Parathyroid adenoma (tissue), 2 donors: ENCODE data around the gene AFF1.
A peak's percentile ranks its signal among the peaks of the same experiment; 100 is the strongest.

Experiments
- H2AFZ ChIP-seq: fragments of 300-600 bp; sonication (generic); one replicate; pipeline ENCODE4 v1.7.0; 2017; ENCODE audit warnings: antibody characterized with exemption, mild to moderate bottlenecking
- H3K27ac ChIP-seq: fragments of 300-600 bp; sonication (generic); one replicate; pipeline ENCODE4 v1.7.0; 2017
- H3K27me3 ChIP-seq: fragments of 300-600 bp; sonication (generic); one replicate; pipeline ENCODE4 v1.7.0; 2017; ENCODE audit warnings: low read length; ENCODE audit not compliant: control insufficient read depth, insufficient read depth
- H3K36me3 ChIP-seq: fragments of 300-600 bp; sonication (generic); one replicate; pipeline ENCODE4 v1.7.0; 2017; ENCODE audit warnings: low read length; ENCODE audit not compliant: control insufficient read depth, insufficient read depth
- H3K4me1 ChIP-seq: fragments of 300-600 bp; sonication (generic); one replicate; pipeline ENCODE4 v1.7.0; 2017; ENCODE audit warnings: control low read depth
- H3K4me2 ChIP-seq: fragments of 300-600 bp; sonication (generic); one replicate; pipeline ENCODE4 v1.7.0; 2017; ENCODE audit warnings: low read length
- H3K4me3 ChIP-seq: fragments of 300-600 bp; sonication (generic); one replicate; pipeline ENCODE4 v1.7.0; 2017; ENCODE audit warnings: low read depth, low read length
- H3K79me2 ChIP-seq: fragments of 300-600 bp; sonication (generic); one replicate; pipeline ENCODE4 v1.7.0; 2017; ENCODE audit warnings: control low read depth
- H3K9ac ChIP-seq: fragments of 300-600 bp; sonication (generic); one replicate; pipeline ENCODE4 v1.7.0; 2017; ENCODE audit warnings: mild to moderate bottlenecking
- H3K9me3 ChIP-seq: fragments of 300-600 bp; sonication (generic); one replicate; pipeline ENCODE4 v1.7.0; 2017; ENCODE audit warnings: low read length; ENCODE audit not compliant: control insufficient read depth
- TF ChIP-seq, protein P1 (sequence below): fragments of 300-600 bp; sonication (generic); IDR thresholded peaks from one replicate; pipeline ENCODE4 v1.7.0; 2017; ENCODE audit warnings: antibody characterized with exemption, mild to moderate bottlenecking
- donor health status: primary hyperparathyroidism.

Gene AFF1

DNA sequence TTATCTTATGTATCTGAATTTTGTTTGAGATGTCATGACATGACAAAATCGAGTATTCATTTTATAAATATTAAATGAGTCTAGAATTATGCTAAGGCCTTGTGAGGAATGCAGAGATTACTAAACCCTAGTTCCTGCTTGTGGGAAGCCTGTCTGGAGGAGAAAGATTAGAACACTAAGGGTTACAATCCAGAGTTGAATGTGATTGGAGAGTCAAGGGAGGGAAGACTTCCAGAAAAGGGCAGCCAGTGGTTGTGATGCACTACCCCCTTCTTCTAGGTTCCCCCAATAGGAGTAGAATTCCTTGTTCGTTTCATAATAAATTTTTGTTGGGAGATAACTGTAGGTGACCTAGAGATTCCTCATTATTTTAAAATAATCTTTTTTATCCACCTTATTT lies 141.1 kb downstream of the AFF1 start:
- TF ChIP-seq, protein P1, sequence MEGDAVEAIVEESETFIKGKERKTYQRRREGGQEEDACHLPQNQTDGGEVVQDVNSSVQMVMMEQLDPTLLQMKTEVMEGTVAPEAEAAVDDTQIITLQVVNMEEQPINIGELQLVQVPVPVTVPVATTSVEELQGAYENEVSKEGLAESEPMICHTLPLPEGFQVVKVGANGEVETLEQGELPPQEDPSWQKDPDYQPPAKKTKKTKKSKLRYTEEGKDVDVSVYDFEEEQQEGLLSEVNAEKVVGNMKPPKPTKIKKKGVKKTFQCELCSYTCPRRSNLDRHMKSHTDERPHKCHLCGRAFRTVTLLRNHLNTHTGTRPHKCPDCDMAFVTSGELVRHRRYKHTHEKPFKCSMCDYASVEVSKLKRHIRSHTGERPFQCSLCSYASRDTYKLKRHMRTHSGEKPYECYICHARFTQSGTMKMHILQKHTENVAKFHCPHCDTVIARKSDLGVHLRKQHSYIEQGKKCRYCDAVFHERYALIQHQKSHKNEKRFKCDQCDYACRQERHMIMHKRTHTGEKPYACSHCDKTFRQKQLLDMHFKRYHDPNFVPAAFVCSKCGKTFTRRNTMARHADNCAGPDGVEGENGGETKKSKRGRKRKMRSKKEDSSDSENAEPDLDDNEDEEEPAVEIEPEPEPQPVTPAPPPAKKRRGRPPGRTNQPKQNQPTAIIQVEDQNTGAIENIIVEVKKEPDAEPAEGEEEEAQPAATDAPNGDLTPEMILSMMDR: no peak
- Histone ChIP-seq H3K36me3 (no peaks in the 10 kb centered on the region), H3K9me3 (no peaks in the 10 kb centered on the region), H3K4me1 (peaks cover 3% of the 10 kb centered on the region), H3K79me2 (peaks cover 18% of the 10 kb centered on the region), H3K9ac (no peak overlapping the region), H3K4me2 (no peak overlapping the region), H2AFZ (no peak overlapping the region), H3K4me3 (no peak overlapping the region), H3K27me3 (no peaks in the 10 kb centered on the region), H3K27ac (no peak overlapping the region)

DNA sequence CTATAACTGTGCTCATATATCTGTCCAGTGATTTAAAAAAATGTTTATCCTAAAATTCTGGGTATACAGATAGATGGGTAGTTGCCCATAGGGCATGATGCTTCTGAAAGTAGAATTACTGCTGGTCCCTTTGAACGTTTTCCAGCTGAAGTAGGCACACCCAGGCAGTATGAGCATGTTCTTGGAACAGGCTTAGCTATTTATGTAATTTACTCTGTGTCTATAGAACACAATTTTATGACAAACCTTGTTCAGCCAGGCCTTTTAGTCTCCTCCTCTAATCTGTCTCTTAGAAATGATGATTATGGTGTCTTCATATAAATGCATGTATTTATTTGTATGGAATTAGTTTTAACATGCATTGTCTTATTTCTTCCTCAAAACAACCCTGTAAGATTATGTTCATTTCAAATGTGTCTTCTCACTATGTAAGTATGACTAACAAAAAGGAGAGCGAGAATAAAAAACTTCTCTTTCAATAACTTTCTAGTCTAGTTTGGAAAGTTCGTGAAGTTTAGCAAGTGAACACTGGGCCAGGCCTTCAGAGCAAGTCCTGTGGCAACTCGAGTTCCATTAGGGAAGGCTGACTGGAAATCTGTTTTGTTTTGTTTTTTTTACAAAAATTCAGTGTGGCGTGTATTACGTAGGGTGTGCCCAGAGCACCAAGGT lies 142.0 kb downstream of the AFF1 start:
- H2AFZ ChIP-seq: no peak overlapping the region
- H3K79me2 ChIP-seq: peaks cover 16% of the 10 kb centered on the region
- H3K4me1 ChIP-seq: peaks cover 3% of the 10 kb centered on the region
- no peak overlapping the region for H3K4me3 ChIP-seq
- TF ChIP-seq, protein P1: no peak
- H3K9ac ChIP-seq: no peak overlapping the region
- H3K36me3 ChIP-seq: no peaks in the 10 kb centered on the region
- H3K4me2 ChIP-seq: no peak overlapping the region
- H3K27me3 ChIP-seq: no peaks in the 10 kb centered on the region
- no peak overlapping the region for H3K27ac ChIP-seq
- H3K9me3 ChIP-seq: no peaks in the 10 kb centered on the region

DNA sequence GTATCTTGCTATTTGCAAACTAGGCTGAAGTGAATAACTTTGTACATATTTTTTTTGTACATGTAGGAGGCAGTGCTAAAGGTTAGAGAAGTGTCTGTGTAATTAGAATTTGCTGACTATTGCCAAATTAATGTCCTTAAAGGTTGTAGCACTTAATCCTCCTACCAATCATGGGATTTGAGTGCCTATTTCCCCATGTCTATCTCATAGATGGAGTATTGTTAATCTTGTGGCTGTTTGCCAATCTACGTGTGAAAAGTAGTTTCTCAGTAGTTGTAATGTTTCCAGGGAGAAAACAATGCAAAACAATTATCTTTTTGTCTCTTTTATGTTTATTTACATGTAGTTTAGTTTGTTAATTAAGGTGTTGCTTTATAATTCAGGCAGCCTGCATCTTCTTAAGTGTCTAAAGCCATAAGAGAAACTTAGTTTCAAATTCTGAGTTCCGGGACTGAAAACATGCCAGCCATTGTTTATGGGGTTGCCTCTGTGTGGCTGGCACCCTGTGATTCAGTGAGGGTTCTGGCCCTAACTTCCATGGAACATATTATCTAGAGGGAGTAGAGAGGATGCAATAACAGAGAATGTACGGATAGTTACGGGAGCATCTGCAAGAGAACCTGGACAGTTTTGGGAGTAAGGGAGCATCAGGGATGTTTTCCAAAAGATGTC lies 143.2 kb downstream of the AFF1 start:
- Histone ChIP-seq H3K4me1 (peaks cover 3% of the 10 kb centered on the region), H3K79me2 (peaks cover 17% of the 10 kb centered on the region), H3K27me3 (no peaks in the 10 kb centered on the region), H3K4me3 (no peak overlapping the region), H3K9me3 (no peaks in the 10 kb centered on the region), H3K4me2 (no peak overlapping the region), H3K27ac (peak overlapping the region; percentile 70), H3K9ac (no peak overlapping the region), H2AFZ (no peak overlapping the region), H3K36me3 (no peaks in the 10 kb centered on the region)
- TF ChIP-seq, protein P1: no peak

DNA sequence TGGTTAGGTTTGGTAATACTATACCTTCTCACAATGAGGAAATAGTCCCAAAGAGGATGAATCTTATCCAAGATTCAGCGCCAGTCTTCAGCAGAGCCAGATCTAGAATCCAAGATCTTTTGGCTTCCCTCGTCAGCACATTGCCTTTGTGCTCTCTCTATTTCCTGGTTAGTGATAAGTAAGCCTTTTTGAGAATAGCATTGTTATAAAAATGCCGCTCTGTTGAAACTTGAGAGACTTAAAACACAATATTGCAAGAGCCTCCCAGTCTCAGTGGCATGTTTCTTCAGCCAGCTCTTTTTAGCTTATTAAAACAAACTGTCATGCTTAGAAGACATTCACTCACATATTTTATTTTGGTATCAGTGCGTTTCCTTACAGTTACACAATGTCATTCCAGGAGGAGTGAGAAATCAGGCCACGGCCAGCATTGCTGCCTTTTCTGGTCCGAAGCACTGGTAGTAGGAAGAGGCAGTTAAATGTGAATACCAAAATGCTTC lies 144.2 kb downstream of the AFF1 start:
- no peak overlapping the region for H3K4me3 ChIP-seq

More for the DNA sequence above, 144.2 kb downstream of the AFF1 start:
- H3K36me3 ChIP-seq: no peaks in the 10 kb centered on the region
- peaks cover 17% of the 10 kb centered on the region for H3K79me2 ChIP-seq
- no peaks in the 10 kb centered on the region for H3K27me3 ChIP-seq
- peaks cover 3% of the 10 kb centered on the region for H3K4me1 ChIP-seq
- H3K4me2 ChIP-seq: no peak overlapping the region
- no peak overlapping the region for H3K9ac ChIP-seq
- TF ChIP-seq, protein P1: no peak
- no peaks in the 10 kb centered on the region for H3K9me3 ChIP-seq
- H3K27ac ChIP-seq: peak overlapping the region; percentile 70
- H2AFZ ChIP-seq: no peak overlapping the region
